Effector memory CD8-positive, alpha-beta T cell (primary cell): ENCODE results near the gene ITGA2.
"Not testable (repeated sequence)": the region's sequence is repeated elsewhere in the genome, so short reads cannot be mapped to it uniquely, and the experiment has no call there.

Experiments used
- ATAC-seq: fragments of 150-1000 bp; cut with Tn5 transposase; replicated peaks from 2 replicates; pipeline ENCODE4 v1.10.0; 2021; ENCODE audit warnings: mild to moderate bottlenecking, moderate library complexity
- DNase-seq, 3 experiments: peaks; one replicate each; pipeline ENCODE4 v3.0.0; 2021
- H3K27ac Mint-ChIP-seq, 2 donors: one replicate each; pipeline ENCODE4 v1.8.0; 2022; ENCODE audit warnings: mild to moderate bottlenecking in 2 of 2, mixed read lengths in 2 of 2, moderate library complexity in 2 of 2
- H3K27me3 Mint-ChIP-seq, 2 donors: one replicate each; pipeline ENCODE4 v1.8.0; 2022; ENCODE audit warnings: mixed read lengths in 2 of 2
- H3K36me3 Mint-ChIP-seq: one replicate; pipeline ENCODE4 v1.8.0; 2022; ENCODE audit warnings: mild to moderate bottlenecking, moderate library complexity, mixed read lengths; ENCODE audit not compliant: insufficient read depth
- H3K4me1 Mint-ChIP-seq, 2 donors: one replicate each; pipeline ENCODE4 v1.8.0; 2022; ENCODE audit warnings: low read depth in 2 of 2, mixed read lengths in 2 of 2
- H3K4me3 Mint-ChIP-seq, 2 donors: one replicate each; pipeline ENCODE4 v1.8.0; 2022; ENCODE audit warnings: mild to moderate bottlenecking in 2 of 2, mixed read lengths in 2 of 2, moderate library complexity in 2 of 2
- H3K9me3 Mint-ChIP-seq, 2 donors: one replicate each; pipeline ENCODE4 v1.8.0; 2022; ENCODE audit warnings: mixed read lengths in 2 of 2

ITGA2 gene

GRCh38 chr5:52964138-52964537 is 25.0 kb upstream of the ITGA2 start:
- DNase-seq (no peak), ATAC-seq (no peak)
- no peak overlapping the region for H3K4me3 Mint-ChIP-seq
- no peaks in the 10 kb centered on the region for H3K36me3 Mint-ChIP-seq
- peaks cover 2 to 9% of the 10 kb centered on the region in 2 donors for H3K9me3 Mint-ChIP-seq
- H3K27ac Mint-ChIP-seq, result no peak overlapping the region
- no peaks in the 10 kb centered on the region for H3K4me1 Mint-ChIP-seq
- peaks cover 7 to 9% of the 10 kb centered on the region in 2 donors for H3K27me3 Mint-ChIP-seq

DNA sequence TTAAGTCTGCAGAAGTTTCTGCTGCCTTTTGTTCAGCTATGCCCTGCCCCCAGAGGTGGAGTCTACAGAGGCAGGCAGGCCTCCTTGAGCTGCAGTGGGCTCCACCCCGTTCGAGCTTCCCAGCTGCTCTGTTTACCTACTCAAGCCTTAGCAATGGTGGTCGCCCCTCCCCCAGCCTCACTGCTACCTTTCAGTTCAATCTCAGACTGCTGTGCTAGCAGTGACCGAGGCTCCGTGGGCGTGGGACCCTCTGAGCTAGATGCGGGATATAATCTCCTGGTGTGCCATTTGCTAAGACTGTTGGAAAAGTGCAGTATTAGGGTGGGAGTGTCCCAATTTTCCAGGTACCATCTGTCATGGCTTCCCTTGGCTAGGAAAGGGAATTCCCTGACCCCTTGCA is 13.0 kb upstream of the ITGA2 start:
- not testable (repeated sequence) for H3K4me1 Mint-ChIP-seq, ATAC-seq, H3K9me3 Mint-ChIP-seq, DNase-seq, H3K27ac Mint-ChIP-seq, H3K4me3 Mint-ChIP-seq, H3K36me3 Mint-ChIP-seq
- peaks cover 40 to 54% of the 10 kb centered on the region in 2 donors for H3K27me3 Mint-ChIP-seq

- Mint-ChIP-seq H3K27ac (no peak overlapping the region), H3K4me3 (no peak overlapping the region), H3K27me3 (peaks cover 42 to 58% of the 10 kb centered on the region in 2 donors), H3K4me1 (no peaks in the 10 kb centered on the region), H3K36me3 (no peaks in the 10 kb centered on the region), H3K9me3 (no peaks in the 10 kb centered on the region)
- ATAC-seq (no peak), DNase-seq (no peak)
Observed at GRCh38 chr5:52977264-52977897, 11.8 kb upstream of the ITGA2 start.

DNA sequence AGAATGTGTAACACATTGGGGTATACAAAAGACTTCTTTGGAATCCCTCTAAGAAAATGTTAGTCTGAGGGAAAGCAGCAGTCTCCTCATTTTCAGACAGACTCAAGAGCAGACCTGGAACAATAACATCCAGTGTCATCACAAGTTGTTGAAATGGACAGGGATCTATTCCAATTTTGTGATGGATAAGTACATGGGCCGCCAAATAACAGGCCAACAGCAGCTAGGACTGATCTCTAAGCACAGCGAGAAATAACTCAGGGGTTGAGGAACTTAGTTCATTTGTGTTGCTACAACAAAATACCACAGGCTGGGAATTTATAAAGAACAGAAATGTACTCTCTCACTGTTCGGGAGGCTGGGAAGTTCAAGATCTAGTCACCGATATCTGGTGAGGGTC is 7.6 kb upstream of the ITGA2 start:
- Mint-ChIP-seq H3K27me3 (peaks cover 32 to 48% of the 10 kb centered on the region in 2 donors), H3K36me3 (no peaks in the 10 kb centered on the region), H3K27ac (no peak overlapping the region), H3K4me1 (no peaks in the 10 kb centered on the region), H3K9me3 (no peaks in the 10 kb centered on the region), H3K4me3 (no peak overlapping the region)
- ATAC-seq (no peak), DNase-seq (no peak)

DNA sequence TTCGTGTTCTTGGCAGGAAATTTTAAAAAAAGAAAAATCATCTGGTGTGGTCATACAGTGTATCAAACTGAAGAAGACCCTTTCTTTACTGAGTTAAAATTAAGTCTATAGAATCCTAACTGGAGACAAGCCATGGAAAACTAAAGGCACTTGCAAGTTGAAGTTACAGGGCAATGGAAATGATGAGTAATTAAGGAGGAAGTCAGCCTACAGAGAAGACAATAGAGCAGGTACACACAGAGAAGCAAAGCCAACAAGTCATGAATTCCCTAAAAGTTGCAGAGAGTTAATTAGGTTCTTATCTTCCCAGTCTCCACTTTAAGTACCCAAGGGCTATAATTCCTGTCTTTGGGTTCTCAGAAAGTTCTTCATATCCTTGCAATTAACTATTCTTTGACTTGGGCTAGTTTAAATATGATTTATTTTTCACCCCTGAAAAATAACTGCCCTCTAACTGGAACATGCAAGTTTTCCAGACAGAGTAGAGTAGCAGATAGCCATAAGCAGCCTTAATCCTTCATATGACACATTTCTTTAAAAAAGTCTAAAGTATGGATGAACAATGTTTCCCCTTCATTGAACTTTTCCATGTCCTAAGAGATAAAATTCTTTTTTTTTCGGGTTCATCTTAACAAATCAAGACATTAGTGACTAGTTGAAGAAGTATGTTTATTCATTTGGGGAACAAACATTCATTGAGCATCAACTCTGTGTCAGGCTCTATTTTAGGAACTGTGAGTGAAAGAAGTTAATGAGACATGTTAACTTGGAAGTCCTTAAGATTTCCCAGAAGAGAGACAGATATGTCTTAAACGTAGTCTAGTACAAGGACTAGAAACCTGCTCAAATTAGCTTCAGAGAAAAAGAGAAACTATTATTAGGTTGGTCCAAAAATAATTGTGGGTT is 5.2 kb upstream of the ITGA2 start:
- Mint-ChIP-seq H3K4me1 (peaks cover 0 to 4% of the 10 kb centered on the region in 2 donors), H3K9me3 (no peaks in the 10 kb centered on the region), H3K27me3 (peaks cover 44 to 53% of the 10 kb centered on the region in 2 donors), H3K27ac (no peak overlapping the region), H3K4me3 (no peak overlapping the region), H3K36me3 (no peaks in the 10 kb centered on the region)
- DNase-seq, result no peak
- no peak for ATAC-seq

- Mint-ChIP-seq H3K27ac (no peak overlapping the region), H3K36me3 (no peaks in the 10 kb centered on the region), H3K4me1 (peaks cover 0 to 4% of the 10 kb centered on the region in 2 donors), H3K4me3 (no peak overlapping the region), H3K27me3 (peaks cover 46 to 48% of the 10 kb centered on the region in 2 donors), H3K9me3 (no peaks in the 10 kb centered on the region)
- no peak for DNase-seq
- ATAC-seq, result no peak
Observed at GRCh38 chr5:52985306-52985705, 3.8 kb upstream of the ITGA2 start.

GRCh38 chr5:52987711-52988331 is 1.3 kb upstream of the ITGA2 start:
- no peak overlapping the region for H3K27ac Mint-ChIP-seq

DNA sequence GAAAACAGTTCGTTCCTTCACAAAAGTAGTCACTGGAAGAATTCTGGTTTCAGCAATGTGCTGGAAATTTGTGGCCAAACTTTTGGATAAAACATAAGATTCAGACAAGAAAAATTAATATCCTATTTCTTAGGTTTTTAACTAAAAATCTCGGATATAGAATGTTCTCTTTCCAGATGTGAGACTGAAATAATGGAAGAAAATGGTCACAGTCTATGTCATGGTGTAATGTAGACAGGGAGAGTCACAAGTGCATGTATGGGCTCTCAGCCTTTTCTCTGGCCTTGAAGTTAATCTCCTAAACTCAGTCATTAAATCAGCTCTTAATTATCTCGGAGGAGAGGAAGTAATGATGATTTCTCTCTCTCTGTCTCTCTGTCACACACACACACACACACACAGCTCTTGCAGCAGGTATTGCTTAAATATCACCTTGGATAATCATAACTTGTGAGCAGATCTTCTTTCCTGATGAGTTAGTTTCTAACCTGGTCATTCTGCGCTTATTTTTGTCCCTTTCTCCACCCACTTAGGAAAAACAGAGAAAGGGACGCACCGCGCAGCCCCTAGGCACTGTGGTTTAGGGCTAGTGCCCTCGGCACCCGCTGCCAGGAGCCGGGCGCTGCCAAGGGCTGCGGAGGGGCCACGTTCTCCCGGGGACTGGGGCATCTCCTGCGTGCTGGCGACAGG is 672 bp upstream of the ITGA2 start:
- no peak for DNase-seq
- Mint-ChIP-seq H3K36me3 (no peaks in the 10 kb centered on the region), H3K9me3 (no peaks in the 10 kb centered on the region), H3K27me3 (peaks cover 38 to 44% of the 10 kb centered on the region in 2 donors), H3K4me1 (peaks cover 0 to 4% of the 10 kb centered on the region in 2 donors), H3K4me3 (peak overlapping the region; percentile 70), H3K27ac (no peak overlapping the region)
- ATAC-seq, result peak; percentile 49

More at GRCh38 chr5:52987711-52988331, 1.3 kb upstream of the ITGA2 start:
- H3K9me3 Mint-ChIP-seq, result no peaks in the 10 kb centered on the region
- no peak for DNase-seq
- H3K36me3 Mint-ChIP-seq, result no peaks in the 10 kb centered on the region
- H3K4me3 Mint-ChIP-seq, result peak overlapping the region; percentile 70
- ATAC-seq, result no peak
- H3K27me3 Mint-ChIP-seq, result peaks cover 42 to 49% of the 10 kb centered on the region in 2 donors
- H3K4me1 Mint-ChIP-seq, result peaks cover 0 to 4% of the 10 kb centered on the region in 2 donors

- Mint-ChIP-seq H3K9me3 (no peaks in the 10 kb centered on the region), H3K36me3 (no peaks in the 10 kb centered on the region), H3K4me1 (peaks cover 0 to 4% of the 10 kb centered on the region in 2 donors), H3K27me3 (peaks cover 38 to 41% of the 10 kb centered on the region in 2 donors), H3K4me3 (peak overlapping the region; percentile 69 to 70), H3K27ac (no peak overlapping the region)
- peak; percentile 53 for ATAC-seq
- DNase-seq, result peak in 2 of 3 experiments; percentile 2 to 4
Observed at GRCh38 chr5:52989781-52990527, 802 bp downstream of the ITGA2 start.

- DNase-seq (no peak), ATAC-seq (no peak)
- no peak overlapping the region for H3K27ac Mint-ChIP-seq
- peaks cover 38 to 41% of the 10 kb centered on the region in 2 donors for H3K27me3 Mint-ChIP-seq
- no peak overlapping the region for H3K4me3 Mint-ChIP-seq
- H3K4me1 Mint-ChIP-seq, result peaks cover 0 to 4% of the 10 kb centered on the region in 2 donors
- no peaks in the 10 kb centered on the region for H3K9me3 Mint-ChIP-seq
- H3K36me3 Mint-ChIP-seq, result no peaks in the 10 kb centered on the region
Observed at GRCh38 chr5:52990528-52990925, 1.4 kb downstream of the ITGA2 start.

DNA sequence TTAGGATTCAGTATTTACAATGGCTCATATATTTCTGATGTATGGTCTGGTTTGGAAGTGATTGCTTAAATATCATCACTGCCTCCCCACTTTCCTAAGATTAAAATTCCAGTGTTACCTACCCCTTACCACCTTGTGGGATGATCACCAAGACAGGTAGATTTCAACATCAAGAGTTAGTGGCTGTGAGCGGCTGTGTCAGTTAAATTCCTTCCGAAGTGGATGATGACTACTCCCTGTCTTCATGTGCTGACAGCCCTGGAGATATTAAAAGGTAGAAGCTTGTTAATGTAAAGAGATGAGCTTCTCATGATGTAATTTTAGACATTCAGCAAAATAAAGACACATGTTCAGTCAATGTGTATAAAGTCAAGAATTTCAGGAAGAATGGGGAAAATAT is 4.2 kb downstream of the ITGA2 start:
- H3K4me1 Mint-ChIP-seq, result peaks cover 0 to 3% of the 10 kb centered on the region in 2 donors
- H3K9me3 Mint-ChIP-seq, result no peaks in the 10 kb centered on the region
- DNase-seq (no peak), ATAC-seq (no peak)
- H3K4me3 Mint-ChIP-seq, result no peak overlapping the region
- H3K27ac Mint-ChIP-seq, result no peak overlapping the region
- H3K36me3 Mint-ChIP-seq, result no peaks in the 10 kb centered on the region
- peaks cover 17 to 21% of the 10 kb centered on the region in 2 donors for H3K27me3 Mint-ChIP-seq

GRCh38 chr5:52994266-52994665 is 5.1 kb downstream of the ITGA2 start:
- Mint-ChIP-seq H3K9me3 (no peaks in the 10 kb centered on the region), H3K4me3 (no peak overlapping the region), H3K27ac (no peak overlapping the region), H3K36me3 (no peaks in the 10 kb centered on the region), H3K4me1 (no peaks in the 10 kb centered on the region), H3K27me3 (peaks cover 17% of the 10 kb centered on the region in 2 donors)
- no peak for ATAC-seq
- no peak for DNase-seq
